WTC11 (cell line): Measurements from ENCODE around the gene GRIN2C. TPM values are rescaled to one million over a fixed set of nuclear protein-coding genes. Genes with fewer than 3 reads are reported as not detected.

ENCODE experiments used
- ATAC-seq: fragments of 200-7000 bp; cut with Tn5 transposase; 2 replicates; pipeline ENCODE4 v1.10.0; 2021; ENCODE audit warnings: mild to moderate bottlenecking, moderate library complexity
- CTCF ChIA-PET: fragments of 300-600 bp; sonication (Branson Sonifier 250); formaldehyde crosslinking; loops from one replicate; lab custom pipeline; 2021; ENCODE audit warnings: antibody characterized with exemption; lab: Charles Lee
- POLR2A ChIA-PET: fragments of 350-600 bp; sonication (Branson Sonifier 250); formaldehyde crosslinking; loops from one replicate; lab custom pipeline; 2021; ENCODE audit warnings: antibody characterized with exemption; lab: Charles Lee
- DNase-seq: peaks from one replicate; pipeline ENCODE4 v3.0.0; 2021; ENCODE audit warnings: low spot score
- H3K27ac Mint-ChIP-seq: 2 replicates; pipeline ENCODE4 v1.8.0; 2021; ENCODE audit warnings: mixed read lengths
- H3K27me3 Mint-ChIP-seq: 2 replicates; pipeline ENCODE4 v1.8.0; 2021; ENCODE audit warnings: low read depth, mild to moderate bottlenecking, moderate library complexity, mixed read lengths
- H3K36me3 Mint-ChIP-seq: 2 replicates; pipeline ENCODE4 v1.8.0; 2021; ENCODE audit warnings: mixed read lengths
- H3K4me1 Mint-ChIP-seq: 2 replicates; pipeline ENCODE4 v1.8.0; 2022; ENCODE audit warnings: mixed read lengths
- H3K4me3 Mint-ChIP-seq: 2 replicates; pipeline ENCODE4 v1.8.0; 2021; ENCODE audit warnings: mild to moderate bottlenecking, moderate library complexity, mixed read lengths
- H3K9me3 Mint-ChIP-seq: 2 replicates; pipeline ENCODE4 v1.8.0; 2021; ENCODE audit warnings: mixed read lengths
- ATF2 ChIP-seq: sonication (generic); formaldehyde crosslinking; IDR thresholded peaks from 2 replicates; pipeline ENCODE4 v1.8.1; 2022; ENCODE audit warnings: low read depth, missing genetic modification reagents, borderline replicate concordance
- CBFB ChIP-seq: sonication (generic); formaldehyde crosslinking; IDR thresholded peaks from 2 replicates; pipeline ENCODE4 v1.8.1; 2022; ENCODE audit warnings: mild to moderate bottlenecking, low read depth, missing genetic modification reagents
- FOXK1 ChIP-seq: sonication (generic); formaldehyde crosslinking; IDR thresholded peaks from 2 replicates; pipeline ENCODE4 v1.8.0; 2022; ENCODE audit warnings: mild to moderate bottlenecking, moderate library complexity, missing genetic modification reagents
- FOXP1 ChIP-seq: sonication (generic); formaldehyde crosslinking; IDR thresholded peaks from 2 replicates; pipeline ENCODE4 v1.8.0; 2022; ENCODE audit warnings: missing genetic modification reagents, mild to moderate bottlenecking, moderate library complexity, borderline replicate concordance
- GABPB1 ChIP-seq: sonication (generic); formaldehyde crosslinking; IDR thresholded peaks from 2 replicates; pipeline ENCODE4 v1.8.1; 2023; ENCODE audit warnings: mild to moderate bottlenecking, missing genetic modification reagents
- JUN ChIP-seq: sonication (generic); formaldehyde crosslinking; IDR thresholded peaks from 2 replicates; pipeline ENCODE4 v1.8.0; 2023; ENCODE audit warnings: mild to moderate bottlenecking, missing genetic modification reagents
- MLX ChIP-seq: sonication (generic); formaldehyde crosslinking; IDR thresholded peaks from 2 replicates; pipeline ENCODE4 v1.8.1; 2023; ENCODE audit warnings: mild to moderate bottlenecking, missing genetic modification reagents, moderate library complexity
- NFATC4 ChIP-seq: fragments of 250-450 bp; sonication (Bioruptor Pico); IDR thresholded peaks from 2 replicates; pipeline ENCODE4 v1.9.0; 2021; ENCODE audit warnings: mild to moderate bottlenecking
- NR1H2 ChIP-seq: sonication (generic); formaldehyde crosslinking; IDR thresholded peaks from 2 replicates; pipeline ENCODE4 v1.9.0; 2021; ENCODE audit warnings: mild to moderate bottlenecking, moderate library complexity, missing genetic modification reagents
- SMAD3 ChIP-seq: sonication (generic); formaldehyde crosslinking; IDR thresholded peaks from 2 replicates; pipeline ENCODE4 v1.8.0; 2022; ENCODE audit warnings: missing genetic modification reagents, mild to moderate bottlenecking, borderline replicate concordance
- SOX15 ChIP-seq: fragments of 250-450 bp; sonication (Bioruptor Pico); IDR thresholded peaks from 2 replicates; pipeline ENCODE4 v1.9.0; 2021; ENCODE audit warnings: mild to moderate bottlenecking
- TCF7 ChIP-seq: sonication (generic); formaldehyde crosslinking; IDR thresholded peaks from 2 replicates; pipeline ENCODE4 v1.8.0; 2022; ENCODE audit warnings: mild to moderate bottlenecking, low read depth, missing genetic modification reagents, moderate library complexity
- ZNF281 ChIP-seq: sonication (generic); formaldehyde crosslinking; IDR thresholded peaks from 2 replicates; pipeline ENCODE4 v1.8.0; 2023; ENCODE audit warnings: mild to moderate bottlenecking, missing genetic modification reagents
- ZNF423 ChIP-seq: fragments of 250-450 bp; sonication (Bioruptor Pico); IDR thresholded peaks from 2 replicates; pipeline ENCODE4 v2.1.2; 2022; ENCODE audit warnings: mild to moderate bottlenecking, moderate library complexity
- total RNA-seq: library from RNA; stranded (reverse); gene quantifications from 3 replicates; pipeline ENCODE4 v1.2.3, GENCODE V29; 2021
- TF ChIP-seq, protein P1 (sequence below): fragments of 250-450 bp; sonication (Bioruptor Pico); IDR thresholded peaks from 2 replicates; pipeline ENCODE4 v2.1.2; 2022; ENCODE audit warnings: mild to moderate bottlenecking, moderate library complexity
- TF ChIP-seq, protein P2 (sequence below): fragments of 250-450 bp; sonication (Bioruptor Pico); conservative IDR thresholded peaks from 2 replicates; pipeline ENCODE4 v1.9.0; 2021; ENCODE audit warnings: mild to moderate bottlenecking
- TF ChIP-seq, protein P3 (sequence below): sonication (generic); formaldehyde crosslinking; IDR thresholded peaks from 2 replicates; pipeline ENCODE4 v1.8.0; 2022; ENCODE audit warnings: mild to moderate bottlenecking, missing genetic modification reagents

The GRIN2C gene
- total RNA-seq, 1 experiment from 2014 or later = 0.31 TPM

GRCh38 chr17:74851612-74852236 lies 8.0 kb downstream of the GRIN2C start:
- CTCF ChIA-PET = interaction anchor here (0.6 to 12.3 kb wide), 23 partner anchors 9 to 219 kb away, joined by 3 to 347 read pairs (median 7); partner anchors contain the start of genes FDXR, GRIN2C, NAT9 and OTOP2
- Mint-ChIP-seq H3K36me3 (no peaks in the 10 kb centered on the region), H3K27ac (no peak overlapping the region), H3K4me3 (no peak overlapping the region), H3K9me3 (no peaks in the 10 kb centered on the region), H3K27me3 (peaks cover 86% of the 10 kb centered on the region), H3K4me1 (peaks cover 9% of the 10 kb centered on the region)
- POLR2A ChIA-PET = interaction anchor here (0.5 to 1.8 kb wide), 6 partner anchors 9 to 80 kb away, joined by 5 to 9 read pairs (median 6); partner anchors contain the start of gene FDXR
- ATAC-seq = no peak
- no peak for TF ChIP-seq JUN (CRISPR knock-in tag)
- DNase-seq = no peak

- Mint-ChIP-seq H3K4me3 (no peak overlapping the region), H3K36me3 (no peaks in the 10 kb centered on the region), H3K27ac (no peak overlapping the region), H3K4me1 (peaks cover 9% of the 10 kb centered on the region), H3K9me3 (no peaks in the 10 kb centered on the region), H3K27me3 (peaks cover 85% of the 10 kb centered on the region)
- ChIA-PET POLR2A (no interaction called here), CTCF (interaction anchor here (1.4 to 12.3 kb wide), 6 partner anchors 8 to 194 kb away, joined by 5 to 347 read pairs (median 14); partner anchors contain the start of gene GRIN2C)
- ATAC-seq (no peak), DNase-seq (no peak)
- TF ChIP-seq, protein P1, sequence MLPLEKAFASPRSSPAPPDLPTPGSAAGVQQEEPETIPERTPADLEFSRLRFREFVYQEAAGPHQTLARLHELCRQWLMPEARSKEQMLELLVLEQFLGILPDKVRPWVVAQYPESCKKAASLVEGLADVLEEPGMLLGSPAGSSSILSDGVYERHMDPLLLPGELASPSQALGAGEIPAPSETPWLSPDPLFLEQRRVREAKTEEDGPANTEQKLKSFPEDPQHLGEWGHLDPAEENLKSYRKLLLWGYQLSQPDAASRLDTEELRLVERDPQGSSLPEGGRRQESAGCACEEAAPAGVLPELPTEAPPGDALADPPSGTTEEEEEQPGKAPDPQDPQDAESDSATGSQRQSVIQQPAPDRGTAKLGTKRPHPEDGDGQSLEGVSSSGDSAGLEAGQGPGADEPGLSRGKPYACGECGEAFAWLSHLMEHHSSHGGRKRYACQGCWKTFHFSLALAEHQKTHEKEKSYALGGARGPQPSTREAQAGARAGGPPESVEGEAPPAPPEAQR (CRISPR knock-in tag) = no peak
- TF ChIP-seq, protein P2, sequence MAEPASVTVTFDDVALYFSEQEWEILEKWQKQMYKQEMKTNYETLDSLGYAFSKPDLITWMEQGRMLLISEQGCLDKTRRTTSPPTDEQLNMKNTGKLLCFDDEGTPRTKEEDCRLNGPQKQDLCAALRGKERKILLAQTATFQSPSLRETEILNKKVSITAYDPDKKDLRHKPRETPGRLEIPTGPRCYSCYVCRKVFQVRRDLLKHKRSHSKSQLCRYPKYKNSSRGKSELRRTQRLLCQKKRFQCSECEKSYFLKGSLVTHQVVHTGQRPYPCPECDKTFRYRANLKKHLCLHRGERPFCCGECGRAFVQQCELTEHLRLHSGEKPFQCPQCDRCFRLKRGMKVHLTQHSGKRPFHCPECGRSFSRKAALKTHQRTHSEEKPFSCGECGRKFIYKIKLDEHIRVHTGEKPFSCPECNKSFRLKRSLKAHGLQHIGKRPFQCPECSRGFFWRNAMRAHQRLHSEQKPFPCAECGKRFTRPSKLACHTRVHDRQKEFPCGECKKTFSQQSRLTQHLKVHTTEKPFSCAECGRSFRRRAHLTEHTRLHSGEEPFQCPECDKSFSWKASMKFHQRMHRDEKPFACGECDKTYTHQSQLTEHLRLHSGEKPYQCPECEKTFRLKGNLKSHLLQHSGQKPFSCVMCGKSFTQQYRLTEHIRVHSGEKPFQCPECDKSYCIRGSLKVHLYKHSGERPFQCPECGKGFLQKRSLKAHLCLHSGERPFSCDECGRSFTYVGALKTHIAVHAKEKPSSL (CRISPR knock-in tag) = no peak
- TF ChIP-seq ZNF281 (CRISPR knock-in tag) (no peak), ZNF423 (CRISPR knock-in tag) (no peak), NFATC4 (CRISPR knock-in tag) (no peak), FOXK1 (CRISPR knock-in tag) (no peak), GABPB1 (CRISPR knock-in tag) (no peak), TCF7 (CRISPR knock-in tag) (no peak), ATF2 (CRISPR knock-in tag) (no peak), MLX (CRISPR knock-in tag) (no peak), NR1H2 (no peak), SOX15 (CRISPR knock-in tag) (no peak), SMAD3 (CRISPR knock-in tag) (no peak), FOXP1 (CRISPR knock-in tag) (no peak), CBFB (CRISPR knock-in tag) (no peak)
- TF ChIP-seq, protein P3, sequence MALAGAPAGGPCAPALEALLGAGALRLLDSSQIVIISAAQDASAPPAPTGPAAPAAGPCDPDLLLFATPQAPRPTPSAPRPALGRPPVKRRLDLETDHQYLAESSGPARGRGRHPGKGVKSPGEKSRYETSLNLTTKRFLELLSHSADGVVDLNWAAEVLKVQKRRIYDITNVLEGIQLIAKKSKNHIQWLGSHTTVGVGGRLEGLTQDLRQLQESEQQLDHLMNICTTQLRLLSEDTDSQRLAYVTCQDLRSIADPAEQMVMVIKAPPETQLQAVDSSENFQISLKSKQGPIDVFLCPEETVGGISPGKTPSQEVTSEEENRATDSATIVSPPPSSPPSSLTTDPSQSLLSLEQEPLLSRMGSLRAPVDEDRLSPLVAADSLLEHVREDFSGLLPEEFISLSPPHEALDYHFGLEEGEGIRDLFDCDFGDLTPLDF (CRISPR knock-in tag) = no peak
These were observed 8.8 kb downstream of the GRIN2C start for GRCh38 chr17:74850914-74851313.
